Globus pallidus (tissue), 1 donor: ENCODE measurements around the gene ALDH1A2.
"Not testable (repeated sequence)": the region's sequence is repeated elsewhere in the genome, so short reads cannot be mapped to it uniquely, and the experiment has no call there.

Experiments used
- DNase-seq: peaks from one replicate; pipeline ENCODE4 v3.0.0-alpha.2; 2015; ENCODE audit warnings: low spot score

Gene ALDH1A2

DNA sequence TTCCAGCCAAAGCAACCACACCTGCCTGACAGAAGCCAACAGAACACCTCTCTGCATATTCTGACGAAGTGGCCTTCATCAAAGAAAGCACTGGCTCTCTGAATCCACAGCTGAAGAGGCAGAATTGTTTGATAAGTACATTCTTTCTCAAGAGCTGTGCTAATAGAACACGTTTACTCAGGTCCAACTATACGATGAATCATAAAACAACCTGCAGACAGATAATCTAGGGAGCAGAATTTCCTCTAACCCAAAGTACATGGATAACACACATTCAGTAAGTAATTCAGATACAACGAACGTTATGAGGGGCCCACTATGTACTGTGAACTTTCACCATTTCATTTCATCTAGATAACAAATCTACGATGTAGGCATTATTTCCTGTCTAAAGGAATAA, 25.4 kb downstream of the ALDH1A2 start:
- DNase-seq: no peak

DNA sequence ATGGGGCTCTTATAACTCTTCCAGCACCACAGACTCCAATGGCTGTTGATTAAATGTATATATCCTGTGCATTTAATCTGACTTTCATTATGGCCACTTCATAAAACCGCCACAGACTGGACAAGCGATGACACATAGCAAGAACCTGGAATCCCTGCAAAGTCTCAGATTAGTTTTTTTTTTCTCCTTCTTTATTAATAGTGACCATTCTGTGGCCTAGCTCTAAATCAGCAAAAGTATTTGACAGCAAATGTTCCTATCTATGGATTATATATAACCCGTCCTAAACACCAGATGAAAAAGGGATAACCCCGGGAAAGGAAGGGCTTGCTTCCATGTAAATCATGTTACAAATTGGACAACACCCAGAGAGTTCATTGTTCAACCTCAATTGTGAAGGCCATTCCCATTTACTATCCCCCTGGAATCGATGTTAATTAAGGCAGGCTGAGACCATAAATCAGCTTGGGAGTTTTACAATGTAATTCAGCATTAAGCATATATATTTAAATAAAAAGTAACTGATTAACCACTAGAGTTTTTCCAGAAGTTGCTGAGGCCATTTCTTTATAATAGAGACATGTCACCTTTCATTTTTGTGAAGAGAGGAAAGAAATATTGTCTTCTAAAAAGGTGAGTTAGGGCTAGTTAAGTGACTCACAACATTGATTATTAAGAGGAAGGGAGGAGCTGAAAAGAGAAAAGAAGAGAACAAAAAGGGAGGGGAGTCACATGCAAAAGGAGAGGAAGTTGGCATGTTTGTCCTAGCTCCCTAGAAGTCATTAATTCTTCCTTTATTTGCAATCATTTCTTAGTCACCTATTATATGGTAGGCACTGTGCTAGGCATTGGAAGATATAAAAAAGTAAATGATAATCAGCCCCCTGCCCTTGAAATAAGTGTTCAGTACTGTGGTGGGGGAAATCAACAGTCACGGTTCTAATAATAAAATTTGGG, 26.2 kb downstream of the ALDH1A2 start:
- DNase-seq: no peak

DNA sequence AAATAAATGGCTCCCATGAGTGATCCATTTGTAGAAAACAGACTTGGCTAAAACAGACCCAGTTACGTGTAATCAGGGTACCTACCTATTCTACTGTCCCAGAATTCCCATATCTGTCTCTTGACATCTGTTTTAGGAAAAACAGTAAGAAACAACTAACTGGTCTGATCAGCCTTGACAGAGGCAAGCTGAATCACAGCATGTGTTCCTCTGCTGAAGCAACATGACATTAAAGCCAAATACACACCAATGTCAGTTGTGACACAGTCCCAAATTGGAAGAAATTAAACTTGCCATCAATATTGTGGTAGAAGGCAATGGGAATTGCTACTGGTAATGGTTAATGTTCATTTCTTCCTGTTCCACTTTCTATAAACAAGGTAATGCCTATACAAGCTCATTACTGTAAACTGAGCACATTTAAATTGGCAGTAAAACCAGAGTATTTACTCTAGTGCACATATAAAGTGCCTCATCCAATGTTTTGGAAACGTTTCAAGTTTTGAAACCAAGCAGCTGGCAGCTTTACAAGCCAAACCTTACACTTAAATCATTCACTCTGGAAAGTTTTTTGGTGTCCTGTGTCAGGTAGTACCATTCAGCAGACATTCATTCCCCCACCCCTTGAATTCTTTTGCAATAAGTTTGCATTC, 27.0 kb downstream of the ALDH1A2 start:
- no peak for DNase-seq

DNA sequence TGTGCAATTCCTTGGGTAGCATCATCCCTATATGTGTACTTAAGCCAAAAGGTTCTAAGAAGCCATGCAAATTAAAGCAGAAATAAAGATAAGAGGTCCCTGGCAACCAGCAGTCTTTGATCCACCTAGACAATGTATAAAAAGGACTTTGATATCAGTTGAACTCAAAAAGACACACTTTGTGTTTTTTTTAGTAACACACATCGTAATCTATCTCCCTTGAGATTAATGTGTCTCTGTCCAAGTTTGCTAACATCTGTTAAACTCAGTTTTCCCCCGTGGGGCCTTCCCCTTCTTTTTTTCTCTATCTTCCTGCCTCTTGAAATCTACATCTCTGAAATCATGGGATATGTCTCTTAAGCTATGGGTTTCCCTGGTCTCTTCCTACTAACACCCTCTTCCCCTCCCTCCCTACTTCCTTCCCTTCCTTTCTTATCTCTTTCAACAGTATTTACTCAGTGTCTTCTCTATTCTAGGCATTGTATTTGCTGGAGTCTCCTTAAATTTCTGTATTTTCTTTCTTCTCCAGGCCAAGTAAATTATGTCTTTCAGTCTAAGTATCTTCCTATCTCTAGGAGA, 27.7 kb downstream of the ALDH1A2 start:
- no peak for DNase-seq

DNA sequence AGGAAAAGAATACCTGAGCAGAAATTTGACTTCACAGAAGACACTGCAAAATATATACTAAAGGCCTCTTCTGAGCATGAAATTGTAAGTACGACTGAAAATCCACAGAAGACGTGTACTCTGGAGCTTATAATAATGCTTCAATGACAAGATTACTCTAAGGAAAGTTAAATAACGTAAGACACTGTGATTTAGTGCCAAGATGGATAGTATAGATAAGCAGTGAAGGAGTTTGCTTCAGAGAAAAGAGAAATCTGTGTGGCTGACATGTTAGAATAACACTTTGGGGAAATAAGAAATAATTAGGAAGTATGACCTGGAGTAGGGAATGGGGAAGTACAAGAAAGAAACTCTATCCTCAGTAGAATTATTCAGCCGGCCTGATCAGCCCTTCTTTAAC, 28.9 kb downstream of the ALDH1A2 start:
- DNase-seq: no peak

DNA sequence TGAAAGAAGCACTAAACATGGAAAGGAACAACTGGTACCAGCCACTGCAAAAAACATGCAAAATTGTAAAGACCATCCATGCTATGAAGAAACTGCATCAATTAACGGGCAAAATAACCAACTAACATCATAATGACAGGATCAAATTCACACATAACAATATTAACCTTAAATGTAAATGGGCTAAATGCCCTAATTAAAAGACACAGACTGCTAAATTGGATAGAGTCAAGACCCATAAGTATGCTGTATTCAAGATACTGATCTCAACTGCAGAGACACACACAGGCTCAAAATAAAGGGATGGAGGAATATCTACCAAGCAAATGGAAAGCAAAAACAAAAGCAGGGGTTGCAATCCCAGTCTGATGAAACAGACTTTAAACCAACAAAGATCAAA, 37.1 kb downstream of the ALDH1A2 start:
- not testable (repeated sequence) for DNase-seq

DNA sequence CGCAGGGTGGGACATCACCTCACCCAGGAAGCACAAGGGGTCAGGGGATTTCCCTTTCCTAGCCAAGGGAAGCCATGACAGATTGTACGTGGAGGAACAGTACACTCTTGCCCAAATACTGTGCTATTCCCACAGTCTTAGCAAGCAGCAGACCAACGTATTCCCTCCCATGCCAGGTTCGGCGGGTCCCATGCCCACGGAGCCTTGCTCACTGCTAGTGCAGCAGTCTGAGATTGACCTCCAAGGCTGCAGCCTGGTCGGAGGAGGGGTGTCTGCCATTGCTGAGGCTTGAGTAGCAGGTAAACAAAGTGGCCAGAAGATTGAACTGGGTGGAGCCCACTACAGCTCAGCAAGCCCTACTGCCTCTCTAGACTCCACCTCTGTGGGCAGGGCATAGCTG, 39.0 kb downstream of the ALDH1A2 start:
- no peak for DNase-seq

DNA sequence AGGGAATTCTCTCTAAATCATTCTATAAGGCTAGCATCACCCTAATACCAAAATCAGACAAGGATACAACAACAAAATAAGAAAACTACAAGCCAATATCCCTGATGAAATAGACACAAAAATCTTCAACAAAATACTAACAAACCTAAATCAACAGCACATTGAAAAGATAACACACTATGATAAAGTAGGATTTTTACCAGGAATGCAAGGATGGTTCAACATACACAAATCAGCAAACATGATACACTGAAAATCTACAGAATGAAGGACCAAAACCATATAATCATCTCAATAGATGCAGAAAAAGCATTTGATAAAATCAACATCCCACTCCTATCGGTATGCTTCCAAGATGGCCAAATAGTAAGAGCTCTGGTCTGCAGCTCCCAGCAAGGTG, 39.5 kb downstream of the ALDH1A2 start:
- no peak for DNase-seq

DNA sequence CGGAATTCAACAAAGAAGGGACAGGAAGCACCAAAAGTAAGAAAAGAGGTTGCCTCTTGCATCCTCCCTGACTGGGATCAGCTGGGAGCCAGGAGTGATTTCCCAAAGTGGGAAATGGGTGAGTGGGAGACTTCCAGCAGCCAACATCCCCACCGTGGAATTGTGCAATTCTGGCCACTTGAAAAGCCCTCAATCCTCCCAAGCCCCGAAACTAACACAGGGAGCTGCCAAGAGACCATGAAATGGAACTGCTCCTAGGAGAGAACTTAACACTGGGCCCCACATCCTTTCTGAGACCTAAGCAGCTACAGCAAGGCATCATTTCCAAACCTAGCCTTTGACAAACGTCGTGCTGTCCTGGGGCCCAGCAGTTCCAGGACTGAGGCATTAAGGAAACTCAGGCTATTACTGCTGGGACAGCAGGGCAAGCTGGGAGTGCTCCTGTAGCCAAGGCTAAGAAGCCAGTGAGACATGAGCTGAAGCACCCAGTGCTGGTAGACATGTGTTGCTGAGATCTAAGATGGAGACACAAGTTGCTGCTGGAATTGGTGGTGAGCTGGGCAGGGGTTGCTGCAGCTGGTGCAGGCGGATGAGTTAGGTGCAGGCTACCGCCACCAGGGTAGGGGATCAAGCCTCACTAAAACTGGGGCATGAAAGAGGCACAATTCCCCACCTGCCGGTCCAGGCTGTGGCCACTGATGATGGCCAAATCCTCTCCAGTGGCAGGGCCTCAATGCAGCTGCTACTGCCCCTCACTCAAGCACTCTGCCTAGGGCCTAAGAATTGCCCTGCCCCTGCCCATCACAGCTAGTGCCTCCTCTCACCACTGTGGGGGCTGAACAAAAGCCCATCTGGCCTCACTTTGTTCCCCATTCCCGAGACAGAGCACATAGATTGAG, 43.9 kb downstream of the ALDH1A2 start:
- no peak for DNase-seq

DNA sequence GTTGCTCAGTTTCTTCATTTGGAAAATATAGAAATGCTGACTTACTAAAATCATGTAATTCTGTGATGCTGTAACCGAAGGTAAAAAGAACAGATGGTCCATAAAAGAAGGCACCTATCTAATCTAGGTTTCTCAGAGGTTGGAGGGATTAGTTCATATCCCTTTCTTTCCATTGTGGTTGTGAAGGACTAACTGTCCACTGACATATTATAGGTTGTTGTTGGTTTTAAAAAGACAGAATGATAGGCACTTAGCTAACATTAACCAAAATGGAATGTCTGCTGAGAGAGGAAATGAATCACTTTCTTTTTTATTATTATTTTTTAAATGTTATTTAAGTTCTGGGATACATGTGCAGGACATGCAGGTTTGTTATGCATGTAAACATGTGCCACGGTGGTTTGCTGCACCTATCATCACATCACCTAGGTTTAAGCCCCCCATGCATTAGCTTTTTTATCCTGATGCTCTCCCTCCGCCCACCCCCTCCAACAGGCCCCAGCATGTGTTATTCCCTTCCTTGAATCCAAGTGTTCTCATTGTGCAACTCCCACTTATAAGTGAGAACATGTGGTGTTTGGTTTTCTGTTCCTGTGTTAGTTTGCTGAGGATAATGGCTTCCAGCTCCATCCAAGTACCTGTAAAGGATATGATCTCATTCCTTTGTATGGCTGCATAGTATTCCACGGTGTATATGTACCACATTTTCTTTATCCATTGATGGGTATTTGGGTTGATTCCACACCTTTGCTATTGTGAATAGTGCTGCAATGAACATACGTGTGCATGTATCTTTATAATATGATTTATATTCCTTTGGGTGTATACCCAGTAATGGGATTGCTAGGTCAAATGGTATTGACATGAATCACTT, 45.8 kb downstream of the ALDH1A2 start:
- no peak for DNase-seq

DNA sequence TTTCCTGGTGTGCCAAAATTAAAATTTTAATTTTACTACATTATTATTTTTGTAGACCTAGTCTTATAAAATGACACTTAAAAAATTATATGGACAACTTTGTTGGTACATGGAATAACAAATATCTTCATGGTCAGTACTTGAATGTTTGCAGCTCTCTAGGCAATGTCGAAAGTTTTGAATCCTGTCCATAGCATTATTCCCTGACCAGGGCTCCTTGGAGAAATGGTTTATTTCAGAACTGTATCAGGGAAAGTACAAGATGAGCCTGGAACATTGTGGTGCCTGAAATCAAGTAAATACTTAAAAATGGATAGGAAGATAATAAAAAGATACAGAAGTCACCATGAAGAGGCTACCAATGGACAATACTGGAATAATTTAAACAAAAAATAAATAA, 47.6 kb downstream of the ALDH1A2 start:
- DNase-seq: no peak

DNA sequence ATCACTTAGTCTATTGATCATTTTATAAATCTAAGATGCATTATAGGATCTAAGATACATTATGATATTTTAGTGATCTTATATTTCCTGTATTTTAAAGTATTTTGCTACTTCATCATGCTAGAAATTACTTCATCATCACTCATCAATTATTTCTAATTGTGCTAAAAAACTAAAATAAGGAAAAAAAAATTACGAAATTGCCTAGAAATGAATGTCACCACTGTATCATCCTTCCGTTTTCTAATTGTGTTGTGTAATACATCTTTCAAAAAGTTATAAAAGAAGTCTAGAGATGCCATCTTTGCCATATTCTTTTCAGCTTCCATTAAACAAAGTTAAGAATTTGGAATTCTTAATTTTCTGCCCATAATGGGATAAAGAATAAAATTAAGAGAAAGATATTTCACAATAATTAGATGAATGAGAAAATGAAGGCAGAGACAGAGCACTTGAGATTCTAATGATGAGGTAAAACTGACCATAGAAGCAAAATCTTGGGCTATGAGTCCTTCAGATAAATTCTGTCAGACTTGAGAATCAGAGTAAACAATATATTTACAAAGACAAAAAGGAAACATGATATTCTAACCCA, 48.8 kb downstream of the ALDH1A2 start:
- no peak for DNase-seq

DNA sequence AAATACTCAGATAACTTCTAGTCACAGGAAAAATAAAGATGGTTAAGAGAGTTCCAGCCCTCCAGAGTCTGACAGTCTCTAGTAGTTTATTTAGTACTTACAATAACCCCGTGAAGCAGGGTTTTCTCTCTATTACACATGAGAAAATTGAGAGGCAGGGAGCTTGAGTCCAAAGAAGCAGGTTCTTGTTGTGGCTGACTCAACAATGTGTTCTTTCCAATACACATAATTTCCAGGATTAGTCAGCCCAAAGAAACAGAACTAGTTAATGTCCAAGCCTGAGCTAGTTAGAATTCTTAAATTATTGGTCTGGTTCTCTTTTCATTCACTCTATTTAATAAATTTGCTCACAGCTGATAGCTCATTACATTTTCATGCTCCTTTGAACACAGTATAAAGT, 49.9 kb downstream of the ALDH1A2 start:
- DNase-seq: no peak

DNA sequence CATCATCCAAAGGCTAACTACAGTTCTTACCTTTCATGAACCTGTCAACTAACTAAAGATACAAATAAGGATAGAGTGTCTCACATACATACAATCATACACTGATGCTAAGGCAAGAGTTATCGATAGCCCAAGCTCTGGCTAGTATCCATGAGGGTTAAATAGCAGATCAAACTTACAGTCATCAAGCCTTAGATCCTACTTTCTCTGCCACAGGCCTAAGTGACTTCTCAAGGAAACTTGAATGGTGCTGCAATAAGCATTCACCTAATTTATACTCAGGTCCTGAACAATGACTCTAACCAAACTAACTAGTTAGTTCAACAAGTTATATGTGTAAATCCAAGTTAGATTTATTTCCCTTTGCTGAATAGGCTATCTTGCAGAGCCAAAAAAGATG, 51.0 kb downstream of the ALDH1A2 start:
- DNase-seq: no peak

DNA sequence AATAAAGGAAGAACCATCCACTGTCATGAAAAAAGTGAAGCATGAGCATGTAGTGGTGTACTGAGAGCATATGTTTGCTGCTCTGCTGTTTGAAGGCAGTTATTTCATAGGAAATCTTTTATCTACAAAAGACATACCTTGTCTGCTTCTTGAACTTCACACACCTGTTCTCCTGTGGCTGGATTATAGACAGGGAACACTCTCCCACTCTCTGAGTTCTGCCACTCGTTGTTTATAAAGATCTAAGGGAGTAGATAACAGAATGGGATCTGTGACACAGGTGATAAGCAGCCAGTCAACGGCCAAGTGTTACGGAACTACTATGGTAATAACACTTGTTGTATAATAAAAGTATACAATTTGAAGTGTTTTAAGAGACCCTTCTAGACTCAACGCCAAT, 51.5 kb downstream of the ALDH1A2 start:
- DNase-seq: no peak

DNA sequence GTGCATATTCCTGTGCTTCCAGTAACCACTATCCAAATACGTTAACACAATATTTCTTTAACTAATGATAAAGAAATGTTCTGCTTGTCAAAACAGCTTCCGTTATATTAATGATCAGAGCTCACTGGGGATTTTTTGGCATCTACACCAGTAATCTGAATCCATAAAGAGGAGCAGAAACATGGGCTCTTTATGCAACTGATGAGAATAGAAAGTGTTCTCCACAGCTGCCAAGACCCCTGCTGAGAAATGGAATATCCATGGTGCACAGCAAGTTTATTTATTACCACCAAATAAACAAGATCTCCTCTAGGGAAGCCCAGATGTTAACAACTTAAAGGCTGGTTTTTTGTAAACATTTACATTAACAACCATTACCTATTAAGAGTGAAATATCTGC, 54.5 kb downstream of the ALDH1A2 start:
- DNase-seq: no peak

DNA sequence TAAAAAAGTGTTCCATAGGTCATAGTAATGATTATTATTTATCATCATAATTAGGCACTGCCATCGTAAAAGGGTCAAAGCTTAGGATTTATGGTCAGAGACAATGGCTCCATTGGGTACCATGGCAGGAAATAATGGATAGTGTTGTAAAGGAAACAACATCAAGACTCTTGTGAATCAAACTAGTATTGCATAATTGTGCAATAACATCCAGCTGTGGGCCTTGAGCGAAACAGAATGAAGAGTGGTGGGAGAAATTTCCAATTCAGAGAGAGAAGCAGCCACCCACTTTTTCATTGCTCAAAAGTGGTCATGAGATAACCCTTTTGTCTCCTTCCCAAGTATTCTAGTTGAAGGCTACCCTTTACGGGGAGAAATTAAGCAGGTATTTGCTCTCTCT, 61.7 kb downstream of the ALDH1A2 start:
- no peak for DNase-seq

DNA sequence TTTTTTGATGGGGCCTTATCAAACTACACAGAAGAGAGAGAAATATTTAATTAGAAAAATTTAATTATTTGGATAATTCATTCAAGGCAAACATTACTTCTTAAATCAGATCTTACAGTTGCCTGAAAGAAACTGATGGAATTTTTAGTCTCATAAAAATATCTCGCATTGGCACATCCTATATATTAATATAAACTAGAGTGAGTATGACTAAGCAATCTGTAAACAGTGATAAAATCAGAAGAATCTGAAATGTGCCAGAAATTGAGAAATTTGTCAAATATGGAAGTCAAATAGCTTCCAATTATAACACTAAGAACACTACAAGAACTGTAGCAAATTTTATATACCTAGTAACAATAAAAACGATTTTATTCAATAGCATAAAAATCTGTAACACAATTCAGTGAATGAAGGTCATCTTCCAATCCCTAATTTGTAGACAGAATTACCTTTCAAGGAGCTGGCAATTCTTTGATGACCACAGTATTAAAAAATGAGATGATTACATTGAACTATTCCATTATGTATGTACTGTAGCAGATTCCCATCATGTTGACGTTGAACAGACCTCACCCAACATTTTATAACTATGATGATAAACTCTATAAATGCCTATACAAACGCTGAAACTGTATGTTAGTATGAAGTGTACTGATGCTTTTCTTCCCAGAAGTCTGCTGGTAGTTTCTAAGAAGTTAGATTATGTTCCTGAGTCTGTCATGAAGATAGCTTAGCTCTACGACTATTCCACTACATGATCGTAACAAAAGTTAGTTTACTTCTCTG, 63.0 kb downstream of the ALDH1A2 start:
- DNase-seq: no peak

DNA sequence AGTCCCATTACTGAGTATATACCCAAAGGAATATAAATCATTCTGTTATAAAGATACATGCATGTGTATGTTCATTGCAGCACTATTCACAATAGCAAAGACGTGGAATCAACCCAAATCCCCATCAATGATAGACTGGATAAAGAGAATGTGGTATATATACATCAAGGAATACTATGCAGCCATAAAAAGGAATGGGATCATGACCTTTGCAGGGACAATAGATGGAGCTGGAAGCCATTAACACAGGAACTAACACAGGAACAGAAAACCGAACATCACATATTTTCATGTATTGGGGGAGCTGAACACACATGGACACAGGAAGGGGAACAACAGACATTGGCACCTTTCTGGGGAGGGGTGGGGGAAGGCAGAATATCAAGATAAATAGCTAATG, 65.8 kb downstream of the ALDH1A2 start:
- DNase-seq: not testable (repeated sequence)

DNA sequence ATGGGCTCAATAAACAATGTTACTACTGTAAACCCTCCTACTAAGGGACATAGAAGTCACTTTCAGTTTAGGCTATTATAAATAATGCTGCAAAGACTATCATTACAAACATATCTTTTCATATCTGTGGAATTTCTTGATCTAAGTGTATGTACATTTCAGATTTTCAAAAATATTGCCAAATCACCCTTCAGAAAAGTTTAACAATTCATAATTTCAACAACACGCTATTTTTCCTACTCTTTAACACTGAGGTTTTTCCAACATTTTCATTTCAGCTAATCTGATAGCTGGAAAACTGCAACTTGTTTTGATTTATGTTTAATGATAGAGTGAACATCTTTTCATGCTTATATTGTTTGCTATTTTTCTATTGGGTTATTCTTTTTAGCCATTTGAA, 69.0 kb downstream of the ALDH1A2 start:
- DNase-seq: no peak
